MM.1S (cell line): Measurements from ENCODE around the gene CTNNA2.

Experiments used
- CTCF ChIP-seq: fragments of 300-600 bp; sonication (generic); IDR thresholded peaks from 2 replicates; pipeline ENCODE4 v1.5.1; 2016; ENCODE audit warnings: antibody characterized with exemption, low read length, mixed read lengths
- EZH2 ChIP-seq: fragments of 300-600 bp; sonication (generic); optimal IDR thresholded peaks from 2 replicates; pipeline ENCODE3; 2017; ENCODE audit warnings: low read depth, mild to moderate bottlenecking, antibody characterized with exemption, low read length, mixed read lengths
- EZH2phosphoT487 ChIP-seq: fragments of 300-600 bp; sonication (generic); IDR thresholded peaks from 2 replicates; pipeline ENCODE4 v1.6.1; 2018; ENCODE audit warnings: antibody characterized with exemption, low read length

- TF ChIP-seq CTCF (no peak), EZH2phosphoT487 (no peak), EZH2 (no peak)
Measured at GRCh38 chr2:79936715-79937114, 423.9 kb downstream of the CTNNA2 start.
